Thymus (tissue), 14 donors: ENCODE results near the gene LRCOL1. TPM values are rescaled to one million over a fixed set of nuclear protein-coding genes. Genes with fewer than 3 reads are reported as not detected.

Experiments used
- DNase-seq, 9 donors: peaks; one replicate each; pipeline ENCODE4 v3.0.0-alpha.2; 2013; ENCODE audit warnings: low spot score in 9 of 9, low read depth in 6 of 9, missing footprints in 1 of 9
- H3K27ac ChIP-seq, 2 donors: one replicate each; pipeline ENCODE4 v1.5.1; 2013; ENCODE audit warnings: control low read depth in 1 of 2, low read depth in 1 of 2, low read length in 1 of 2, mild to moderate bottlenecking in 1 of 2, moderate library complexity in 1 of 2
- H3K27me3 ChIP-seq, 2 donors: one replicate each; pipeline ENCODE4 v1.5.1; 2013; ENCODE audit warnings: low read length in 1 of 2; ENCODE audit not compliant: control insufficient read depth in 2 of 2, insufficient read depth in 1 of 2
- H3K36me3 ChIP-seq, 2 donors: one replicate each; pipeline ENCODE4 v1.5.1; 2013; ENCODE audit warnings: low read length in 1 of 2, mild to moderate bottlenecking in 1 of 2, moderate library complexity in 1 of 2; ENCODE audit not compliant: control insufficient read depth in 2 of 2, insufficient read depth in 2 of 2
- H3K4me1 ChIP-seq, 2 donors: one replicate each; pipeline ENCODE4 v1.5.1; 2013; ENCODE audit warnings: low read length in 2 of 2; ENCODE audit not compliant: control insufficient read depth in 2 of 2, insufficient read depth in 2 of 2
- H3K4me3 ChIP-seq, 2 donors: one replicate each; pipeline ENCODE4 v1.5.1; 2013; ENCODE audit warnings: low read length in 2 of 2, control low read depth in 1 of 2, mild to moderate bottlenecking in 1 of 2
- H3K9me3 ChIP-seq, 2 donors: one replicate each; pipeline ENCODE4 v1.5.1; 2013; ENCODE audit warnings: low read length in 1 of 2, mild to moderate bottlenecking in 1 of 2; ENCODE audit not compliant: control insufficient read depth in 2 of 2, insufficient read depth in 1 of 2
- WGBS: extraction: QIAGEN DNeasy Blood & Tissue Kit; methylation state at CpG from one replicate; pipeline ENCODE4 v1.1.7; 2013; 5-methylcytosine and 5-hydroxymethylcytosine counted together
- long read RNA-seq, 10 donors: transcript quantifications; one replicate each; lab custom pipeline, GENCODE V29; 2026
- polyA plus RNA-seq: library from polyadenylated mRNA; stranded (reverse); fragments of 200-250 nt; gene quantifications from one replicate; pipeline ENCODE4 v1.2.3, GENCODE V29; 2013
- total RNA-seq: library from RNA; stranded (reverse); fragments of 120-200 nt; gene quantifications from one replicate; pipeline ENCODE4 v1.2.4, GENCODE V29; 2013
- donor health status: healthy.

The LRCOL1 gene
- total RNA-seq = 0.61 TPM
- 1.1 TPM for polyA plus RNA-seq
- long read RNA-seq, donor 1 = 0 reads
- long read RNA-seq, donor 2 = 0 reads
- long read RNA-seq, donor 3 = 0 reads
- long read RNA-seq, donor 4 = 0 reads
- long read RNA-seq, donor 5 = 0 reads
- long read RNA-seq, donor 6 = 0 reads
- long read RNA-seq, donor 7 = 0 reads
- long read RNA-seq, donor 8 = 0 reads
- long read RNA-seq, donor 9 = 0 reads
- long read RNA-seq, donor 10 = 0 reads

DNA sequence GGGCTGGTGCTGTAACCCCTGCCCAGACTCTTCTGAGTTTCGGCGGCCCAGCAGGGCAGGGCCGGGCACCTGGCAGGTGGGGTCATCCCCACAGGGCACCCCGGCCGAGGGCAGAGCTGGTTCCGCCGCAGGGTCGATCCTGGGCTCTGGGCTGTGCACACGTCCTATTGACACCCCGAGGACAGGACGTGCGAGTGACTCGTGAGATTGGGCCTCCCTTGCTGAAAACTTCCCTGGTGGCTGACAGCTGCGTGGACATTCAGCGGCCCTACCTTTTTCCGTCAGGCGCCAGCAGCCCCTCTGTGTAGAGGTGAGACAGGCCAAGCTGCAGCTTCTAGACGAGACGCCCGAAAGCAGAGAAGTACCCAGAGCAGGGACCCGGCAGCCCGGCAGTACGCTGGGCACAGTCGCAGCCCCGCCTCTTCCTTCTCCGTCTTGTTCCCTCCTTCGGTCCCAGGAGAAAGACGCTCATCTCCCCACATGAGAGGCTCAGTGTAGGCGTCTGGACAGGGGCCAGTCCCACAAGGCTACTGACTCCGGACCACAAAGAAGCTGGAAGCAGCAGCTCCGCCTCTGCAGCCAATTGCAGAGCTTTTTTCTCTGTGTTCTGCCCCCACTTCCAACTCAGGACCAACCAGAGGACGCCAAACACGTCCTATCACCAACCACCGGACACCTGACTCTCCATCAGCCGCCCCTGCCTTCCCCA, at the start of gene LRCOL1:
TSS of gene LRCOL1 (minus strand) at position 532 of the 709 bp plus-strand sequence. CDS start 4,331 bp downstream, outside the sequence.
- no peak within 1 kb of the TSS for H3K27ac ChIP-seq
- H3K9me3 ChIP-seq = peaks cover 3 to 18% of the 10 kb centered on the region in 2 donors
- DNase-seq = no peak
- no peaks in the 10 kb centered on the region for H3K36me3 ChIP-seq
- no peaks in the 10 kb centered on the region for H3K4me1 ChIP-seq
- H3K27me3 ChIP-seq = peaks cover 12 to 66% of the 10 kb centered on the region in 2 donors
- WGBS = 35% methylated on average over 35 of the region's 35 CpGs
- H3K4me3 ChIP-seq = no peak within 1 kb of the TSS

DNA sequence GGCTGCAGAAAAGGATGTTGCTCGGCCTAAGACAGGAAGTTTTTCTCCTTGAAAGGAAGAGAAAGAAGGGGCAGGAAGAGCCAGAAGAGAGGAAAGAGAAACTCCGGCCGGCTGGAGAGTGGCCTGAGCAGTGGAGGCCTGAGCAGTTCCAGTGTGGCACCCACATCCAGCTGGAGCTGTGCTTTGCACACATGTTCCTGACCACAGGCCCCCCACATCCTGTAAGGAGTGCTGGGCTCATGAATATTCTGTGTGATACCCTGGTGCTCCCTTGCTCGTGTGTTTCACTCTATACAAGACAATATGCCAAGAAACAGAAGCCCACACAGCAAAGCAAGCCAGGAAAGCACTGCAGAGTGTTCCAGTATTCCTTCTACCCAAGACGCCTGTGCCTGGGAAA, 49.7 kb upstream of the LRCOL1 start:
- Histone ChIP-seq H3K9me3 (peaks cover 0 to under 1% of the 10 kb centered on the region in 2 donors), H3K4me3 (no peak overlapping the region), H3K27ac (peak overlapping the region in 1 of 2 donors; percentile 76), H3K36me3 (peaks cover 51 to 92% of the 10 kb centered on the region in 2 donors), H3K4me1 (peaks cover 36 to 76% of the 10 kb centered on the region in 2 donors), H3K27me3 (no peaks in the 10 kb centered on the region)
- 30% methylated on average over 5 of the region's 5 CpGs for WGBS
- DNase-seq = peak in 1 of 9 donors; percentile 54

DNA sequence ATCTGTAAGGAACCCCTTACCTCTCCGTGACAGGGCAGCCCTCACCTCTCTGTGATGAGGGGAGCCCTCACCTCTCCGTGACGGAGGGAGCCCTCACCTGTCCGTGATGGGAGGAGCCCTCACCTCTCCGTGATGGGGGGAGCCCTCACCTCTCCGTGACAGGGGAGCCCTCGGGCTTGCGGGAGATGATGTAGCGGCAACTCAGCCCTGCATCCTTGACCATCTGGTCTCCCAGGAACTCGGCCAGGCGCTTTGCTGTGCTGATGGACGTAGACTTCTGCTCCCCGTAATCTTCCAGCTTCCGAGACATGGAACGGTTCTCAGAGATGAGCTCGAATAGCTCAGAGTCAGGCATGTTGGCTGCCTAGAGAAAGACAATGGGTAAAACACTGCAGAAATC, 48.8 kb upstream of the LRCOL1 start:
- Histone ChIP-seq H3K4me1 (peaks cover 36 to 70% of the 10 kb centered on the region in 2 donors), H3K36me3 (peaks cover 51 to 91% of the 10 kb centered on the region in 2 donors), H3K9me3 (no peaks in the 10 kb centered on the region), H3K27ac (peak overlapping the region; percentile 20 to 75), H3K27me3 (no peaks in the 10 kb centered on the region), H3K4me3 (no peak overlapping the region)
- 94% methylated on average over 16 of the region's 16 CpGs for WGBS
- DNase-seq = no peak

DNA sequence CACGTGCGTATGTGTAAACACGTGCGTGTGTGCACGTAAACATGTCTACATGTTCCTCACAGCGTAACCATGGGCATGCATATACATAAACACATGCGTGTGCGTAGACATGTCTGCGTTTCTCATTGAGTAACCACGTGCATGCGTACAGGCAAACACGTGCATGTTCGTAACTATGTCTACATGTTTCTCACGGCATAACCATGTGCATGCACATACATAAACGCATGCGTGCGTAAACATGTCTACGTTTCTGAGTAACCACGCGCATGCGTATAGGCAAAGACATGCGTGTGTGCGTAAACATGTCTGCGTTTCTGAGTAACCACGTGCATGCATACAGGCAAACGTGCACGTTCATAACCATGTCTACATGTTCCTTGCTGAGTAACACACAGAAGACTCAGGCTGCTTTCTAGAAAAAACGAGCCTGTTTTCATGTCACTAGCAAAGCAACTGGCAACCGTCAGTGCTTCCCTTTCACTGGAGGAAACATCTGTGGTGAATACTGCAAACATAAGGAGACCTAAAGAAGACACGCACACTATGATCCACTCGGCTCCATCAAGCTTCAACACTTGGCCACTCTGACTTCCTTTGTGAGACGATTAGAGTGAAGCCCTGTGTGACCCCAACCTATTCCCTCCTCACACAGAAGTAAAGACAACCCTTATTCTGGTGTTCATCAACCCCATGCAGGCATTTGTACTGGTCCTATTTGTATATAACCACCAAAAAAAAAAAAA, 47.9 kb upstream of the LRCOL1 start:
- Histone ChIP-seq H3K27me3 (no peaks in the 10 kb centered on the region), H3K27ac (peak overlapping the region in 1 of 2 donors; percentile 75), H3K4me3 (no peak overlapping the region), H3K36me3 (peaks cover 43 to 88% of the 10 kb centered on the region in 2 donors), H3K9me3 (no peaks in the 10 kb centered on the region), H3K4me1 (peaks cover 31 to 62% of the 10 kb centered on the region in 2 donors)
- peak in 1 of 9 donors; percentile 57 for DNase-seq
- WGBS = 75% methylated on average over 32 of the region's 32 CpGs

DNA sequence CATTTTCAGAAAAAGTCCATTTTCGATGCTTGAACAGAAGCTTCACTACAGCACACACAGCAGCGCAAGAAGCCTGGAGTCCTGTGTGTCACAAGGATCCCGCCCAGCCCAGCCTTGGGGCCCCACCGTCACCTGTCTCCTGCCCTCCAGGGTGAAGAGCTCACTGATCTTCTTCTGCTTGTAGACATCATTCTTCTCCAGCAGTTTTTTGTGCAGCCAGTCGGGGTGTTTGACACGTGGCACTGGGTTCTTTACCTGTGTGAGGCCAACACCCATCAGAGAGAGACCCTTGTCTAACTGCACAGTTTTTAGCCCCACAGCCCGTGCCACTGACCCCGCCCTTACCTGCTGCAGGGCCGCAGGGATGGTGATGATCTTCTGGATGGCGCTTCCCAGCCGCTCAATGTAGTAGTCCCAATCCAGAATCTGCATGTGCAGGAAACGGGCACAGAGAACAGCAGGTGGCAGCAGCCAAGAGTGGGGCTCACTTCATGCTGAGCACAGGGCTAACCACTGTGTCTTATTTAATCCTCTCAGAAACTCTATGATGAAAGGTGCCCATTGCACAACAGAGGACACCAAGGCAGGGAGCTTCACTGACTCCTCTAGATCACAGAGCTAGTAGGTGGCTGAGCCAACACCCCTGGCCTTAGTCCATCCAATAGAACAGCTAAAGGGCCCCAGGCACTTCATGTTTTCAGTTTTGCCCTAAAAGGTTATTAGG, 46.8 kb upstream of the LRCOL1 start:
- Histone ChIP-seq H3K27me3 (no peaks in the 10 kb centered on the region), H3K9me3 (no peaks in the 10 kb centered on the region), H3K36me3 (peaks cover 43 to 87% of the 10 kb centered on the region in 2 donors), H3K4me3 (no peak overlapping the region), H3K4me1 (peaks cover 21 to 50% of the 10 kb centered on the region in 2 donors), H3K27ac (no peak overlapping the region)
- peak in 1 of 9 donors; percentile 25 for DNase-seq
- WGBS = 97% methylated on average over 12 of the region's 12 CpGs

DNA sequence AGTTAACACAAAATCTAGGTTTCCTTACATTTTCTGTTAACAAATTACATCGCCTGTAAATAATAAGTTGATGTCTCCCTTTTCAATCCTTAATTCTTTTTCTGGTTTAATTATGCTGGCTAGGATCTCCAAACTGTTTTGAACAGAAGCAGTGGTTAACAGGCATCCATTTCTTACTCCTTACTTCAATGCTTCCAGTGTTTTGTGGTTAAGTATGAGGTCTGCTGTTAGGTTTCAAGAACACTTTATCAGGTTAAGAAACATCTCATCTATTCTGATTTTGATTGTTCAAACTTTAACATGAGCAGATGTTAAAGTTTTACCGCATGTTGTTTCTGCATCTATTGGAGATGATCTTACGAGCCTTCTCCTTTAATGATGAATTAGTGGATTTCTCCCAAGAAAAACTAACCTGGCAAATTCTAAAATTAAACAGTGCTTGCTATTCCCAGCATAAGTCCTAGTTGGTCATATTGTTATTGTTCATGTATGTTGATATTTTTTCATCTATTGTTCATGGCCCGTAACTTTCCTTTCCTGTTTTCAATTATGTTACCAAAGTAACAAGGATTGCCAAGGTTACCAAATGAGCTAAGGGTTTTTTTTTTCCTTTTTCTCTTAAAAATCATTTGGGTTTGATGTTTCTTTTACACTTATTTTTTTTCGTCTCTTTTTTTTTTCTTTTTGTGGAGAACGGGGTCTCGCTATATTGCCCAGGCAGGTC, 43.3 kb upstream of the LRCOL1 start:
- 91% methylated on average over 7 of the region's 7 CpGs for WGBS
- H3K4me1 ChIP-seq = peaks cover 0 to 16% of the 10 kb centered on the region in 2 donors
- H3K27me3 ChIP-seq = no peaks in the 10 kb centered on the region
- DNase-seq = no peak
- peaks cover 58 to 76% of the 10 kb centered on the region in 2 donors for H3K36me3 ChIP-seq
- H3K9me3 ChIP-seq = no peaks in the 10 kb centered on the region
- H3K4me3 ChIP-seq = no peak overlapping the region
- H3K27ac ChIP-seq = no peak overlapping the region

DNA sequence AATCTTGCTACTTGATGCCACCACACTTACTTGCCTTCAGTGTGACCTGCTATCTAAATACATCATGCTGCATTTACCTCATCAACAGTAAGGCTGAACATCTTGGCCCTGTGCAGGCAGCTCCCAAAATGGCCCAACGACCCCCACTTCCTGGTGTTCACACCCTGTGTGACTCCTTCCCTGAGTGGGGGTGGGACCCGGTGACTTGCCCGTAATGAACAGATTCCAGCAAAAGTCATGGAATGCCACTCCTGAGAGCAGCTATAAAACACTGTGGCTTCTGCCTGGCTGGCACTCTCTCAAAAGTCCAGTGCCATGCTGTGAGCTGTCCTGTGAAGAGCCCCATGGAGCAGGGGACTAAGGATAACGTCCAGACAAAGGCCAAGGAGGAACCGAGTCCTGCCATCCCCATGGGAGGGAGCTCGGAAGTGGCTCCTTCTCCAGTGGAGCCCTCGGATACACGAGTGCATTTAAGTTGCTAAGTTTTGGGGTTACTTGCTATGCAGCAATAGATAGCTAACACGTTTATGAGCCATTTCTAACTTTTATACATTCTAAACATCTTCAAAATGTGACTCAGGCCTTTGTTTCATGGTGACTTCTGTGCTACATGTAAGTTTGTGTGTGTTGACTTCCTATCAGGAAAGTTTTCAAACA, 41.2 kb upstream of the LRCOL1 start:
- WGBS = 90% methylated on average over 9 of the region's 9 CpGs
- Histone ChIP-seq H3K27me3 (no peaks in the 10 kb centered on the region), H3K36me3 (peaks cover 58 to 76% of the 10 kb centered on the region in 2 donors), H3K4me1 (no peaks in the 10 kb centered on the region), H3K4me3 (no peak overlapping the region), H3K9me3 (no peaks in the 10 kb centered on the region), H3K27ac (no peak overlapping the region)
- no peak for DNase-seq
